Ovary (tissue), 3 donors: ENCODE results near the gene SRD5A3.

Experiments
- EP300 ChIP-seq: sonication (generic); formaldehyde crosslinking; IDR thresholded peaks from one replicate; pipeline ENCODE4 v1.6.1; 2017; ENCODE audit warnings: antibody characterized with exemption
- POLR2A ChIP-seq: fragments of 450-650 bp; IDR thresholded peaks from one replicate; pipeline ENCODE4 v1.6.1; 2017; ENCODE audit warnings: antibody characterized with exemption, mild to moderate bottlenecking, moderate library complexity
- TF ChIP-seq, protein P1 (sequence below), 3 donors: fragments of 450-650 bp in 2 of 3; fragments of 200-600 bp in 1 of 3; IDR thresholded peaks; one replicate each; pipeline versions ENCODE4 v1.5.1 to v1.8.0; 2016 to 2022; ENCODE audit warnings: antibody characterized with exemption in 3 of 3, mild to moderate bottlenecking in 1 of 3
- donor health status: DM: no; HTN: no; CAD: no.

DNA sequence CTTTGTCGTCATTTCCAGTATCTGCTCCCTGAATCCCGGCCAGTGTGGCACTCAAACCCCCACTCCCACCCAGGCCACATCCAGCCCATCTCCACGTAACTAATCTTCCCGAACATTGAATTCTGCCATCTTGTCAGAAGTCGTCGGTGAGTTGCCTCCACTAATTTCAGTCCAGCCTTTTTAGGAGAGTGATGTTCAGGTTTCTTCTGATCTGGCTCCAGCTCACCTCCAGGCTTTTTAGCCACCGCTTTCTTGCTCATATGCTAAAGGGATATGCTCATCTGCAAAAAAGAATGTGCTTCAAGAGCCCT lies 51.0 kb downstream of the SRD5A3 start:
- TF ChIP-seq, protein P1, sequence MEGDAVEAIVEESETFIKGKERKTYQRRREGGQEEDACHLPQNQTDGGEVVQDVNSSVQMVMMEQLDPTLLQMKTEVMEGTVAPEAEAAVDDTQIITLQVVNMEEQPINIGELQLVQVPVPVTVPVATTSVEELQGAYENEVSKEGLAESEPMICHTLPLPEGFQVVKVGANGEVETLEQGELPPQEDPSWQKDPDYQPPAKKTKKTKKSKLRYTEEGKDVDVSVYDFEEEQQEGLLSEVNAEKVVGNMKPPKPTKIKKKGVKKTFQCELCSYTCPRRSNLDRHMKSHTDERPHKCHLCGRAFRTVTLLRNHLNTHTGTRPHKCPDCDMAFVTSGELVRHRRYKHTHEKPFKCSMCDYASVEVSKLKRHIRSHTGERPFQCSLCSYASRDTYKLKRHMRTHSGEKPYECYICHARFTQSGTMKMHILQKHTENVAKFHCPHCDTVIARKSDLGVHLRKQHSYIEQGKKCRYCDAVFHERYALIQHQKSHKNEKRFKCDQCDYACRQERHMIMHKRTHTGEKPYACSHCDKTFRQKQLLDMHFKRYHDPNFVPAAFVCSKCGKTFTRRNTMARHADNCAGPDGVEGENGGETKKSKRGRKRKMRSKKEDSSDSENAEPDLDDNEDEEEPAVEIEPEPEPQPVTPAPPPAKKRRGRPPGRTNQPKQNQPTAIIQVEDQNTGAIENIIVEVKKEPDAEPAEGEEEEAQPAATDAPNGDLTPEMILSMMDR (IDR thresholded peaks at IDR 0.05) = no peak
- TF ChIP-seq POLR2A (no peak), EP300 (no peak)
